GM23248 (cell line): ENCODE results near the gene CYP11A1.

ENCODE experiments used
- EZH2 ChIP-seq: fragments of 200-600 bp; sonication (generic); IDR thresholded peaks from 2 replicates; pipeline ENCODE4 v1.6.1; 2018; ENCODE audit warnings: antibody characterized with exemption, mild to moderate bottlenecking; ENCODE audit not compliant: insufficient read depth, poor library complexity, severe bottlenecking
- EZH2phosphoT487 ChIP-seq: fragments of 200-600 bp; sonication (generic); IDR thresholded peaks from 2 replicates; pipeline ENCODE4 v1.6.1; 2018; ENCODE audit warnings: antibody characterized with exemption, moderate library complexity, mild to moderate bottlenecking, low read depth; ENCODE audit not compliant: insufficient read depth

GRCh38 chr15:74406517-74406916 lies 39.1 kb upstream of the CYP11A1 start:
- TF ChIP-seq EZH2 (no peak), EZH2phosphoT487 (no peak)
